ENCODE data around the gene CMBL.

DNA sequence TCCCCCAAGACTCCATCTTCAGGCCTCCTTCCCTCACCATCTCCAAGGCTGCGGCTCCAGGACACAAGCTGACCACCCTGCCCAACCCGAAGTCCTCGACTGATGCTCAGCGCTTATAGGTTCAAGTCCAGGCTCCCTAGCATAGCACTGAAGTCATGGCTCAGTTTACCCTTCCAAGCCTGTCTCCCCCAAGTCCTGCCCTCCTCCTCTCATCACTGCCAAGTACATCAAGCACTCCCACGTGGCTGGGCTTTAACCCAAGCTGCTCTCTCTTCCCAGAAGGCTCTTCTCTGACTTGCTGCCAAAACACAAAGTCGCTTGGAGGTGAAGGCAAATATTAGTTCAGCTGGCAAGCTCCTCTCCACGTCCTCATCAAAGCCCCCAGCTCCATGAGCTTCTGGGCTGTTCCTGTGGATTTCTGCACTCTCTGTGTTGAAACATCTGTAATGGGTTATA lies 23.7 kb upstream of the CMBL start:
- no peak for TF ChIP-seq POLR2A (IDR thresholded peaks at IDR 0.05; ENCODE audit: low read depth, low read length)
- TF ChIP-seq TAF1 (IDR thresholded peaks at IDR 0.05; ENCODE audit: borderline replicate concordance, low read depth, low read length), result no peak
- no peak for TF ChIP-seq POLR2AphosphoS5 (IDR thresholded peaks at IDR 0.05; ENCODE audit: low read depth, low read length)

Data from GM12892 (cell line).